OCI-M1 (cell line): ENCODE measurements around the gene EBF3.

Source experiments
- DNase-seq: peaks from one replicate; lab custom pipeline; 2025; lab: John Stamatoyannopoulos, UW

The EBF3 gene

DNA sequence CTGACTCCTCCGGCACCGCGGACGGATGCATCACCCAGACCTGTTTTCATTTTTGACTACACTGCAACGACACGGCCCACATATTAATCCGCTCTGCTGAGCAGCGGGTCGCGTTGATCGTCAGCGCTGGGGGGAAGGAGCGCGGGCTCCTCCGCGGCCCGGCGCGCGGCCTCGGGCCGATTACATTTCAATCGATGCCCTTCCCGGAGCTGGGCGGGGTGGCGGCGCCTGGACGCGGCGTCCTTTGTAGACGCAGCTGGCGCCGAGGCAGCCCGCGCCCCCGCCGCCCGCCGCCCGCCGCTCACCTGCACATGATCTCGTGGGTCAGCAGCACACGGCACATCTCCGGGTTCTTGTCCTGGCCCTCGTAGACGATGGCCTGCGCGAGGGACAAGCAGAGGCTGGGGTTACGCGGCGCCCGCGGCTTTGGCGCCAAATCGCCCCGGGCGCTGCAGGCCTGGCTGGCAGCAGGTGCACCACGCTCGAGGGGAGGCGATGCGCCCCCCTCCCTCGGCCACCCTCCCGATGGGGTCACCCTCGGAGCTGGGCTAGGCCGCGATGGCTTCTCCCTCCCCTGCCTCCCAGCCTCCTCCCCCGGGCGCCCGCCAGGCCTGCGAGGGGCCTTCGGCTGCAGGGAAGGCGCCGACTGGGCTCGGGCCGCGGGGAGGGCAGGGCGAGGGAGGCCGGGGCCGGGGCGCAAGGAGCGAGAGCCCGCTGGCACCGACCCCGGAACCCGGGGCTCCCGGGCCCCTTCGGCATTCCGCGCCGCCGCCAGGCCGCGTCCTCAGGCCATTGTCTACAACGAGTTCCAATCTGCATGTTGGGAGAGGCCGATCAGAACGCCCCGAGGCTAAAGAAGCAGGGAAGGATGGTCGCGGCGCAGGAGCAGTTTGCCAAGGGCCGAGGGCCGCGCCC, 5.2 kb downstream of the EBF3 start:
- DNase-seq: no peak

DNA sequence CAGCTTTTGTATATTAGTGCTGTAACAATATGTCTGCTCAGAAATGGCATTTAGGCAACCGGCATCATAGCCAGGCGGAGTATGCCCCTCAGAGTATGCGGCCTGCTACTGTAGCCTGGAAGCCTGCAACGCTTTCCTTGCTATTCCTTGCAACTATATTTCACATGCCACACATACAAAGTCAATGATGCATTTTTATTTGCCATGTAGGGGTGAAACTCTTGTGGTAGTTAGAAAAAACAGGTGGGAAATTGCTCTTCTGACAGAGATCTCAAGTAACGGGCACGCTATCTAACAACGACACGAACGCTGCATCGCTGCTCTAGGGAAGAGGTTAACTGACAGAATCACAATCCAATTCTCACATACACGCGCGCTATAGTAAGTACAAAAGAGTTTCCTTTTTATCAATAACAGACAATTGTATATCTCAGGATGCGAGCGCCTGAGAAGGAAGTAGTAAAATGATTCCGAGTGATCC, 5.9 kb downstream of the EBF3 start:
- DNase-seq: no peak

DNA sequence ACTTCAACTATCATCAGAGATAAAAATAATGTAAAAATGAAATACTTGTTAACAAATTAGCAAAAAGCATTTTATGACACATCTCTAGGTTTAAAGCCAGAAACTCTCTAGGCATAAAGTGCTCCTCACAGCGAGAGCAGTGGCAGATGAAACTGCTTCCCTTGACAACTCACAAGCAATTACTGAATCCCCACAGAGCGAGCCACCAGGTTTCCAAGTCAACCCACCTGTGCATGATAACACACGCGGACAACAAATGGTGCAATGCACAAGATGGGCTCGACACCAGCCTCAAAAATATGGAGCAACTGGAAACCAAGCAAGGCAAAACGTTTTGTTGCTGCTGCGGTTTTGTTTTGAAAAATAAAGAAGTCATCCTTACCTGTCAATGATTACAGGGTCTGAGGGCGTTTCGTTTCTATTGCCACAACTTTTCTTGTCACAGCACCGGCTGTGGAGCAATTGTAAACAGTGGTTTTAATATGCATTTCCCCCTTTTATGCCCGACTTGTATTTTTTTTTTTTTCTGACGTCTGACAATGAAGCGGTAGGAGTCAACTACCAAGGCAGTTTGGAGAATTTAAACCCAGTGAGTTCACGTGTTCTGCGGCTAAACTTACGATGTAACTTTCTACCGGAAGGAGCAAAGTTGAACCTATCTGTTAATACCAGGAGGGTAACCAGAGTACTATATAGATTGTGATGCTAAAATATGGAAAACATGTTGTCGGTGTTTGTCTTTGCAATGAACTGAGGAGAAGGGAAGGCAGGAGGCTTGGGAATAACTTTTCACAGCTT, 7.0 kb downstream of the EBF3 start:
- no peak for DNase-seq

DNA sequence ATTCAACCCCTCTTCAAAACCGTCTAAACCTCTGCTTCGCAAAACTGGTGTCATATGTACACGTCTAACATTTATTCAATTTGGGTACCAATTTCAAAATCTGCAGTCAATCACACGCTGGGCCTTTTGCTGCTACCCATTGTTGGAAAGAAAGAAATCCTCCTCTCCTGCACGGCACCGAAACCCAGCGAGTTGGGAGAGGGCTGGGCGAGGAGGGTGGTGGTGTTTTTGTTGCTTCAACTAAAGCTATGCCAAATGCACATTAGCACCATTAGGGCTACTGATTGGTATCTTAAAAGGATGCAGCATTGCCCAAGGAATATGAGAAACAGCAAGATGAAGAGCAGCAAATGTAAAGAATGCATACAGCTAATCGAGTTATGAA, 7.8 kb downstream of the EBF3 start:
- no peak for DNase-seq

DNA sequence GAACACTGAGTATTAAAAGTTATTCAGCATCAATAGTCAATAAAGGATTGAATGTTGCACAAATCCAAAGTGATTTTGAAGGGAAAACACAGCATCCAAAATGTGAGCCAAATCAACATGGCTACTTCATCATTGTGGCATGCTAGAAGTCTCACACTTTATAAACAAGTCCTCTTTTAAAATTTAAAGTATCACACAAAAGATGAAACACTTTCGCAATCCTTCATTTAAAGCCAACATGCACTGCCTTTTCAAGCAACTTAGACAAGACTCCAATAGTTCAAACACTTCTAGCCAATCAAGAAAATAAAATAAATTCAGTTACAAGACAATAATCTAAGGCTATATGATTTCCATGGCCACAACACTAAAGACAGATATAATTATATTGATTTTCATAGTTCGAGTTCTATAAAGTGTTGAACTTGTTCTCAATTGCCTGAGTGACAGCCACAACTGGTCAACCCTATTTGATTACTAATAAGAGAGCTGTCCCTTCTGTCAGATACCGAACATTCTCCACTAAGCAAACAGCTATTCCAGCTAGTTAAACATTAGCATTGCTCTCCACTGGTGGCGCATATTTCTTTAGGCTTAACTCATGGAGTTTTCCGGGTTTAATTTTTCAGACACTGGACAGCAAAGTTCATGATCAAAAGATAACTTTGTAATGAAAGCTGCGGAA, 8.3 kb downstream of the EBF3 start:
- no peak for DNase-seq

DNA sequence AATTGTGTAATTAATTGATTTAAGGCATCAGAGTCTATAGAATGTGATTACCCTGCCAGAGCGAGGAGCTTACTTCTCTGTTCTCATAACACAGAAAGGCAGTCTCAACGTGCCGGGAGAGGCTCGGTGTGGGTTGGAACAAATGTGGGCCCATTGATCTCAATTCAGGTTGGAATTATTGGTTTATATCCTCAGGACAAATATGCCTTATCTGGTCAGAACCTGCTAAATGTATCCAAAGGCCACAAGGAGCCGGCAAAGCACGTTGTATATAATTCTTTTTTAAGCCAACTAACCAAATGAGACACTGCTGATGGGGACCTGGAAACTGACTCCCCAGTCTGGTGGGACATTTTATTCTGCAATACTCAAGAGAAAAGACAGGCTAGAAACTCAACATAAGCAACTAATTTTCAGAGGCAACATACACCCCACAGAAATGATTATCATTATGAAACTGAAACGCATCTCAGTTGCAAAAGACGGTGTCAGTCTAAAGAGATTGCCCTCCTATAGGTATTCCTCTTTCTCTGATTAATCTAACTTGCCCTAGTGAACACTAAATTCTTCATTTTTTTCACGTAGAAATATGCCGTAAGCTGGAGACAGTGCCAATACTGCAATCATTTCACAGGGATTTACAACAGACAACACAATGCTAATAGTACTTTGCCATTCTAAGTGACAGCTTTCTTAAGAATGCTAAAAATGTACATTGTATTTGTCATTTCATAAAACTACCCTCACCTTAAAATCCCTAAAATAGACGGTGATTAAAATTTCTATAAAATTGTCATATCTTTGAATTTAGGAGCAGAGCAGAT, 9.4 kb downstream of the EBF3 start:
- no peak for DNase-seq

DNA sequence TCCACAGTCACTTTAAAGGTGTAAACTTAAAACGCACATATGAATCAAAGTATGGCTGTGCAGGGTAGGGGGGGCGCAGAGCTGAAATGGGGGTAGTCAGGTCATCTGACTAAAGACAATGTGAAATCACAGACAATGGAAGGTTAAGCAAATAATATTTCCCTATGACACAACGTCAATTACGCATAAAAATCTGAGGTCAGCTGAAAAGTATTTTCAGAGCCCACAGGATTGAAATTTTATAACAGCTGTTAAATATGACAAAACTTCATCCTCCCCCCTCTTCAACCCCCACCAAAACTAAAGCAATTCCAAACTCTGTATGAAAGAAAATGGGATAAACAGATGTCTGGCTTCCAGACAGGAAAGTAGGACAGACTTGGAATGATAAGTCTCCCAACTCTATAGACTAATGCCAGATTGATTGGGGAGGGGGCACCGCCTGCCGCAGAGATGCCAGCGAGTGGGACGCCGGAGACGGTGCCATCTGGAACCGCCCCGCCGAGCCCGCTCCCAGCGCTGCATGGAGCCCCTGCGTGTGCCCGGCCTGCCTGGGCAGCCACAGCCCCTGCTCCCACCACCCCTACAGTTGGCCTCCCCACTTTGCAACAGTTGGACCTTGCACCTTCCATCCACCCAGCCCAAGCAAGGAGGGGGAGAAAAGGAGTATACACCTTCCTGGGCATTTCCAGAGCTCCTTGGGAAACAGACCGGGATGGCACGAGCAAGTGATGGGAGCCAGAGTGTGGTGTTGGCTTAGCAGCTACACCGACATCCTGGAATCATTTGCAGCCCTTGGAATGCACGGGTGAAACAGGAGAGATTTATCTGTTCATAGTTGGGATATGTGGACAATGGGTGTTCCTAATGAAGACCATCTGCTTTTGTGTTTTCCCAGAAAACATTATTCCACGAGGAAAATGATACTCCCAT, 10.7 kb downstream of the EBF3 start:
- DNase-seq: no peak

DNA sequence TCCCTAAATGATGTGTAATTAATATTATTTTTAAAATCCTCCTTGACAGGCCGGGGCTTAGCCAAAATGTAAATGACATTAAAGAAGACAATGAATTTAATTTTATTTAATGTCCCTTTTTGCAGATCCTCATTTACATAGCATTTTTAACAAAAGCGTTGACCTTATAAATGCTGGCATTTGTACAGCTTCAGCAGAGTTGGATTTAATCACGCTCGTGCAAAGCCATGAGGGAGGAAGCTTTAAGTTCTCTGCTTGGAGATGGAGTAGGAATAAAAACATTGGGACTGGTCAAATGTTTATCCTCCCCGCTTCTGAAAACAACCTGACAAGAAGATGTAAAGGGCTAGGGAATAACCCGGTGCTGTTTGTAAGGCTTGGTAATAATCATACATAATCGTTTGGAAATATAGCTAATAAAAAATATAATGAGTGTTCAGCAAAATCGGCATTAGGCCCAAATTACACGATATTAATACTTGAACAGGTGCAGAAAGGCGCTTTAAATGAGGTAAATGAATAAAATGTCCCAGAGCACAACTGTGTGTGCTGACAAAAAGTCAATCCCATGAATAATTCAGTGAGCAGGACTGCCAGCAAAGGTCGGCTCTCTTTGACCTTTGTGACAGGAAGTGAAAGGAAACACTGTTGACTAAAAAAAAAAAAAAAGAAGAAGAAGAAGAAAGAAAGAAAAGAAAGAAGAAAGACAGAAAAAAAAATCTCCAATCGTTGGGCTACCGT, 11.5 kb downstream of the EBF3 start:
- DNase-seq: no peak

DNA sequence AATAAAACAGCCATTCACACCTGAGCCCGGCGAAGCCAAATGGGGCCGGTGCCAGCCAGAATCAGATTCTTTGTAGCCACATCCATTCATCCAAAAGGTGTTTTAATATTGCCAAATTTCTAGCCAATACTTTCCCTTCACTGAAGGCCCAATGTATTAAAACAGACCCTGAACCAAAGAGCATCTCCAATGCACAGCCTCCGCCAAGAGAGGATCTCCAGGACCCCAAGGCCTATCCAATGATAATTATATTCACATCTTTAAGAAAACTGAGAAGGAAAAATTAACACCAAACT, 12.2 kb downstream of the EBF3 start:
- DNase-seq: no peak

DNA sequence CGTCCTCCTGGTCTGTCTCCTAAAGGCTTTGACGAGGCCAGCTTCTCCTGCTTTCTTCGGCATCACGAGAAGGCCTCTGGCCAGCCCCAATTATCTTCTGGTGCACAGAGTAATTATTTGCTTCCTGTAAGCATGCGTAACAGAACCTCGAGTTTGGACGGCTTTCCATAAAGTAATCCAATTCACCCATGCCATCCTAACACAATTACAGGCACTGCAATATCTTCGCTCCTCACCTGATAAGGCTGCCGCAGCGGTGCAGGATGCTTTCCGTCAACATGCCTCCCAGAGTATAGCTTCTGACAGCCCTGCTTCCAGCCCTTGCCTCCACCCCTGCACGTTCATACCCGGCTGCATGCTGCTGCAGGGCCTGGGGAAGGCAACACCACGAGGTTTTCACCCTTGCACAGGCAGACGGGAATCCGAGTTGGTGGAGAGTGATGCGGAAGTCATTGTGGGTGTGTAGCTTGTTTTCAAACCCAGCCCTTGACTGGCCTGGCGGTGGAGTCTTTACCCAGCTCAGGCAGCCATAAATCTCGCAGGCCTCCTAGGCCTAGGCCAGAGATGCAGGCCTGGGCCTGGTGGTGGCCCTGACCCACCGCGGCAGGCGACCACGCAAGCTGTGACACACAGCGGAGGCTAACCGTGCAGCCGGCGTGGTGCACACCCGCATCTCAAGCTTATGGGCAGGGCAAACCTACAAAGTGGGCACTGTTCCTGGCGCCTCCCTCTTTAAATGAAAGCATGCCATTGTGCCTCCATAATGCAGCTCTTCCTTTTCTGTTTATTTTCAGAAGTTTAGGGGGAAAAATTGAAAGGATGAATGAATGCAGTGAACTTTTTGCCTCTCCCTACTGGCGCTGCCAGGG, 12.7 kb downstream of the EBF3 start:
- no peak for DNase-seq

DNA sequence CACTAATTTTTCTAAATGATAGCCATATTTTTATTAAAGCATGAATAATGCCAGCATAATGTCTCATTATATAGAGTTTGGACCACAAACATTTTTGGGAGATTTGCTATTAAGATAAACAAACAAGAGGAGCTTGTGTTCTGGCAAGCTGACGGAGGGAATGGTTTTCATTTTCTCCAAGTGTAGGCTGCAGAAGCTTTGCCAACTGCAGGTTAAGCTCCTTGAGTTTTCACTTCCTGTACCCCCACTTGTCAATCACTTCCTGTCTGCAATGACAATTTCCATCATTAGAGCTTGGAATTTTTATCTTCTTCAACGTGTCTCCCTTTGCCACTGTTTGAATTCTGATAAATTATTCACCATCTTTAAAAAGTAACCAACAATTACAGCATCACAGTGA, 13.4 kb downstream of the EBF3 start:
- no peak for DNase-seq

DNA sequence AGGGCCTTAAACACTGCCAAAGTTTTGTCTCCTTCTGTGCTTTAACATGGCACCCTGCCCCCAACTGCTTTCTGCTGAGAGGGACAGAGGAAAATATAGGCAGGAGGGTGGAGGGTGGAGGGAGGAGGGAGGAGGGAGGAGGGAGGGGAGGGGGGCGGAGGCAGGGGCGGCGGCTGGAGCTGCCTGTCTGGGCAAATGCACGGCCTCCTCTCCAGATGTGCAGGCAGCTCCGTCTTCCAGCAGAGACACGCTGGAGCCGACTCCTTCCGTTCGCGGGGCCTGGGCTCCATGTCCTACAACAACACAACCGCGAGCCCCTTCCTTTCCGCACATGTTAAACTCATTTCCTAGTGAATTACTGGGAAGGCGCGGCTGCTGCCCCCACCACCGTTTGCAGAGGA, 14.2 kb downstream of the EBF3 start:
- DNase-seq: no peak

DNA sequence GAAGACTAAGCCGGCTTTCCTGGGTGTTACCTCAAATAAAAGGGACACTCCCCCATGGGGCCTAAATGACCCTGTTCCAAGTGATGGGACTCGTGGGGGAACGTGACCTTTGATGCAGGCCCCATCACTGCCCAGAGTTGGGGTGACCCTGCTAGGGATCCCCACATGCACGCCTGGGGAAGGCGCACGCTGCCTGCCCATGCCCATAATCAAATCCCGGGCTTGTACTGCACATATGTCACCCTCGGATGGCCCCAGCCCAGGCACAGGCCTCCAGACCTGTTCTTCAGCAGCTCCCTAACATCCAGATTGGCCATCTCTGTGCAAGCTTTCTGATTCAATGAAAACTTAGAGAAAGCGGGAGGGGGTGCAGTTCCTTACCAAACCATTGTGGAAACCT, 14.7 kb downstream of the EBF3 start:
- DNase-seq: no peak

DNA sequence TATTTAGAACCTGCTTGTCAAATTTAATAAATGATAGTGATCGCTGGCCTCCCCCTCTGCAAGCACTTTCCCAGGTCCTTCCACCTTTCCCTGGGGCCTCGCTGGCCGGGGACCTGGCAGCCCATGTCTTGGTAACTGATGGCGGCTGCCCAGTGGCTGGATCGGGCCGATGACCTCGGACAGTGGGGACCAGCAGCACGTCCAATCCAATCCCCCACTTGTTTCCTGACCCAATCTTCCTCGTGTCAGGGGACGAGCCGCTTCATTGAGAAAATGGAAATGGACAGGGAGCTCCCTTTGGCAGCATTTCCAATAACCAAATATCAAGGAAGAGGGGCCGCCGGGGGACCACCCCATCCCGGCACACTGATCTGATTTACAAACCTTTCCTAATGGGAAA, 17.2 kb downstream of the EBF3 start:
- no peak for DNase-seq

DNA sequence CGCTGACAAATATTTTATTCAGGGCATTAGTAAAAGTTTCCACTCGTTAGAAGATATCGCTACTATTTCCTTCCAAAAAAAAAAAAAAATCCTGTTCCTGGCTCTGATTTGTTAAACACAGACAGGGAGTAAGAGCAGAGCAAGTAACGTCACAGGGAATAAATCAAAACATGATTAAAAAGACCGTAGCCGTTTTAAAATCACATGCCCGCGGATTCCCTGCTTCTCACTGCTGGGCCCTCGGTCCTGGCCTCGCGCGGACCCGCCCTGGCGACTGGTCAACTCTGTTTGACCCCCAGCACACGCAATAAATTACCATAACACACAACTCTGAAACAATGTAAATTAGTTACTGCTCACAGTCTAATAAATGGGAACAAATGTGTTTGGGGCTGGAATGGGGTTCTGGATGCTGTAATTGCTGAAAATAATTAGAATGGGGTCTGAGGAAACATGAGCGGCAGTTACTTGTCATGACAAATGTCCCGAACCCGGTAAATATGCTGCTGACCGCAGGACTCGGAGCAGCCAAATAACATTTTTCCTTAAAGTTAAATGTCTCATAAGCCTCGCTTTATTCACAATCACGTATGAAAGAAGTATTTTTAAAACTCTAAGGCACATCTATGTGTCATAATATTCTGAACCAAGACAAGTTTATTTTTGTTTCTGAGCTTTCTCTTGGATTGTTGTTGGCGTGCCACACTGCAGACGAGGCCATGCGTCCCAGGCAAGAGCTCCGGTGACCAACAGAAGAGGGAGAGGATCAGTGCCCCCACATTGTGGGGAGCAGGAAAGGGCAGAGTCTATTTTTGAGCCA, 17.9 kb downstream of the EBF3 start:
- DNase-seq: no peak

DNA sequence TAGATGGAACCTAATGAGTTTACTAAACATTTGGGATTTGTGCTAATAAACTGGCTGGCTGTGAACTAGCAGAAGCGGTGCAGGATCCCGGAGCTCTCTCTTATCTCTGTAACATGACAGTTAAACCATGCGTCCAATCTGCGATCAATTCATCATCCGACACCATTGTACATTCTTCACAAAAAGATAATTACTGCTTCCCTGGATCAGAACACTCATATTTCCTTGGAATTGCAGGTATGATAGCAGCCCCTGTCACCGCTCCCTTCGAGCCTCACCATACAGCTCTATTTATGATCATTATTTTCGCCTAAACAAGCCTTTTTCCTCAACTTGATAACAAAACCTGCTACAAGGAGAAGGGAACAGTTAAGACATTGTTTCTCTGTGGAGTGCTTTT, 18.5 kb downstream of the EBF3 start:
- no peak for DNase-seq

DNA sequence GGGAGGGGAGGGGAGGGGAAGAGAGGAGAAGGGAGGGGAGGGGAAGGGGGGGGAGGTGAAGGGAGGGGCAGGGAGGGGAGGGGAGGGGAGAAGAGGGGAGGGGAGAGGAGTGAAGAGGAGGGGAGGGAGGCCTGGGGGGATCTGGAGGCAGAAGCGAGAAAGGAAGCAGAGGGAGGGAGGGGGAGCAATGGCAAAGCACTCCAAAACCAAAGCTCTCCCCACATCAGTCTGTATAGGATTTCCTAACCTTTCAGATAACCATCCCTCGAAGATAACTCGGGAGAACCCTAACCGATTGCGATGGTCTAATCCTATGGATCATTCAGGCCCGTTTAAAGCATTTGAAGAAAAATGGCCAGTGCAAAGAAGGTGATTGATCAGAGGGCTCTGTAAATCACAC, 19.0 kb downstream of the EBF3 start:
- no peak for DNase-seq

DNA sequence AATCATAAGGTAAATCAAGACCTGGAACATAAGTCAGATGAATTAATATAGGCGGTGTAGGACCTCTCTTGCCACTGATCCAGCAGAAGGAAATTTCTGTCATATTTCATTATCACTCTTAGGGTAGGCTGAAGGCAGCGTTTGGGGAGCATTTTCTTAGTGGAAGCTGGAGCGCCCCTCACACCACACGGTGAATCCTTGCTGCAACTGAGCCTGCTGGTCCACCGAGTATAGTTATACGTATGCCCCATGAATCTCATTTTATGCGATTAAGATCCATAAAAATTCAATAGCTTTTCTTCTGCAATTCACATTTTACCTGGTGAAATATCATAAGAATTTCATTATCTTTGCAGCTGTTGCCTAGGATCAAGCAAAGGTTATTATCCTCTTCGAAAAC, 19.6 kb downstream of the EBF3 start:
- DNase-seq: no peak
